BJ (cell line): ENCODE measurements around the gene ANAPC10. TPM values are rescaled to one million over a fixed set of nuclear protein-coding genes. Genes with fewer than 3 reads are reported as not detected.

Experiments used
- CTCF ChIA-PET: fragments of 350-600 bp; formaldehyde crosslinking; extraction: SDS; loops from one replicate; lab custom pipeline; 2021; ENCODE audit warnings: antibody characterized with exemption, inconsistent platforms; lab: Yijun Ruan, JAX
- POLR2A ChIA-PET: fragments of 300-600 bp; sonication (Branson Sonifier 250); formaldehyde crosslinking; extraction: SDS; loops from one replicate; lab custom pipeline; 2021; ENCODE audit warnings: antibody characterized with exemption; lab: Charles Lee
- DNase-seq: peaks from one replicate; pipeline ENCODE4 v3.0.0-alpha.2; 2011; ENCODE audit warnings: low read depth
- H3K27me3 ChIP-seq: 2 replicates; pipeline ENCODE4 v1.6.0; 2011; ENCODE audit warnings: low read length; ENCODE audit not compliant: control insufficient read depth, insufficient read depth
- H3K36me3 ChIP-seq: 2 replicates; pipeline ENCODE4 v1.5.1; 2011; ENCODE audit warnings: low read length; ENCODE audit not compliant: control insufficient read depth, insufficient read depth
- H3K4me3 ChIP-seq: 2 replicates; pipeline ENCODE4 v1.5.1; 2011; ENCODE audit warnings: low read depth, mild to moderate bottlenecking, control low read depth, low read length
- polyA plus RNA-seq: library from polyadenylated mRNA; depleted of rRNA; stranded (reverse); fragments of >200 nt; gene quantifications from 2 replicates; pipeline ENCODE4 v1.2.3, GENCODE V29; 2011
- TF ChIP-seq, protein P1 (sequence below): IDR thresholded peaks from 2 replicates; pipeline ENCODE4 v1.5.1; 2011; ENCODE audit warnings: low read depth, mild to moderate bottlenecking, control low read depth, inconsistent platforms, low read length, moderate library complexity; ENCODE audit not compliant: insufficient read depth

Gene ANAPC10
- polyA plus RNA-seq, 1 experiment, result 10.3 TPM

DNA sequence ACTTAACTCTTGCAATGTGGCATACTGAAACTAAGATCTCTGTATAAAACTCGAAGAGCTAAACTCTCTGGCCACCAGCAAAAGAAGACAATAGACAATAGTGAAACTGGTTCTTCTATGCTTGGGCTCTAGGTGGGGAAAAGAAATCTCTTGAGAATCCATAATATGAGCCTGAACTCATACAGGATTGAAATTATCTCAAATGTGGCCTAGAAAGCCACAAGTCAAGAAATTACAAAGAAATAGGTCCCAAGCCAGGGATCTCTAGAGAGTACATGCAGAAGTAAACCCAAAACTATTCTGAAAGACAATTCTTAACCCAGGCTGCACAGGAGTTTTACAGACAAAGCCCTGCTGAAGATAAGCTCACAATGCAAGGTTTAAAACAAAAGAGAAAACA, 127.4 kb downstream of the ANAPC10 start:
- CTCF ChIA-PET, result no interaction called here
- POLR2A ChIA-PET, result no interaction called here
- Histone ChIP-seq H3K27me3 (no peaks in the 10 kb centered on the region), H3K36me3 (no peaks in the 10 kb centered on the region), H3K4me3 (no peak overlapping the region)
- TF ChIP-seq, protein P1, sequence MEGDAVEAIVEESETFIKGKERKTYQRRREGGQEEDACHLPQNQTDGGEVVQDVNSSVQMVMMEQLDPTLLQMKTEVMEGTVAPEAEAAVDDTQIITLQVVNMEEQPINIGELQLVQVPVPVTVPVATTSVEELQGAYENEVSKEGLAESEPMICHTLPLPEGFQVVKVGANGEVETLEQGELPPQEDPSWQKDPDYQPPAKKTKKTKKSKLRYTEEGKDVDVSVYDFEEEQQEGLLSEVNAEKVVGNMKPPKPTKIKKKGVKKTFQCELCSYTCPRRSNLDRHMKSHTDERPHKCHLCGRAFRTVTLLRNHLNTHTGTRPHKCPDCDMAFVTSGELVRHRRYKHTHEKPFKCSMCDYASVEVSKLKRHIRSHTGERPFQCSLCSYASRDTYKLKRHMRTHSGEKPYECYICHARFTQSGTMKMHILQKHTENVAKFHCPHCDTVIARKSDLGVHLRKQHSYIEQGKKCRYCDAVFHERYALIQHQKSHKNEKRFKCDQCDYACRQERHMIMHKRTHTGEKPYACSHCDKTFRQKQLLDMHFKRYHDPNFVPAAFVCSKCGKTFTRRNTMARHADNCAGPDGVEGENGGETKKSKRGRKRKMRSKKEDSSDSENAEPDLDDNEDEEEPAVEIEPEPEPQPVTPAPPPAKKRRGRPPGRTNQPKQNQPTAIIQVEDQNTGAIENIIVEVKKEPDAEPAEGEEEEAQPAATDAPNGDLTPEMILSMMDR, result no peak
- no peak for DNase-seq

DNA sequence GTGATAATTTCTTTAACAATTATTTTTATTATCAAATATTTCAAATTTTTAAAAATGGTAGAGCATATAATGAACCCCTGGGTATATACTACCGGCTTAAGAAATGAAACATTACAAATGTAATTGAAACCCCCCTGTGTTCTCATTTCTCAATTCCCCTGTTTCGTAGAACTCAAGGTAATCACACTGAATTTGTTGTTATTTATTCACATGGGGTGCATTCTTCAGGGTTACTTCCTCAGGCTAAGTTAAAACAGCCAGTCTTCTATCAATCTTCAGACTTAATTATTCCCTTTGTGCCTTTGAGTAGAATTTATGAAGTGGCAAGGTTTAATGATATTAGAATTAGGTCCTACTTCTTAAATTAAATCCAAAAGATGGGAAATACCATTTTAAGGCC, 128.2 kb downstream of the ANAPC10 start:
- POLR2A ChIA-PET, result no interaction called here
- no peak for DNase-seq
- Histone ChIP-seq H3K4me3 (no peak overlapping the region), H3K36me3 (no peaks in the 10 kb centered on the region), H3K27me3 (no peaks in the 10 kb centered on the region)
- TF ChIP-seq, protein P1, result no peak
- CTCF ChIA-PET, result no interaction called here

DNA sequence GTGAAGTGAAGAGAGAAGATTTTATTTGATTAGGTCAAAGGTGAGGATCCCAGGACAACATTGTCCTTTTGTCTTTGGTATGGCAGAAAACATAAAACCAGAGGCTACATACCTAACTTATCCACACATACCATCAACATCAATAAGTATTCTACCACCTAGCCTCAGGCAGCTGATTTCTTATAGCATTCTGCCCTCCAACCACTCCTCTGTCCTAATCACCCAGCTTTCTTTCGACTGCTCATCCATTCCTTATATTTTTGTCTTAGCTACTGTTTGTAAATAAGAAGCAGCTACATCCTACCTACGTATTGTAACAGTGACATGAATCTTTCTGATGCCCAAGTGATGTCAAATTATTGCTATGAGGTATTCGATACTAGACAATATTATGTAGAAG, 129.4 kb downstream of the ANAPC10 start:
- no peak overlapping the region for H3K4me3 ChIP-seq
- TF ChIP-seq, protein P1, result no peak
- no peaks in the 10 kb centered on the region for H3K36me3 ChIP-seq
- H3K27me3 ChIP-seq, result no peaks in the 10 kb centered on the region
- DNase-seq, result no peak
- CTCF ChIA-PET, result no interaction called here
- POLR2A ChIA-PET, result no interaction called here

DNA sequence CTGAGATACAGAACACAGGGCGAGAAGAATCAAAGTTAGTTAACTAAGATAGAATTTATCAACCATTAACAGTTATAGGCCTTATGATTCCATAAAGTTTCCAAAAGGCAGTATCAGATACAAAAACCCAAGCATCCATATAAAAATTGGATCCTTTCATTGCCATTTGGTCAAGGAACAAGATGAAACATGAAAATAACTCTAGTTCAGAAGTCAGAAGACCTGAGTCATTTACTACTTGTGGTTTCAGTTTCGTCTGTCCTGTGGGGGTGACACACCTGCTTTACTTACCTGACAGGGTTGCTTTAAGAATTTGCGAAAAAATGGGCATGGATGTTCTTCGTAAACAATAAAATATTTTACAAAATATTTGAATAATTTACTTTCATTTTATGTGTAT, 130.8 kb downstream of the ANAPC10 start:
- TF ChIP-seq, protein P1, result no peak
- CTCF ChIA-PET, result interaction anchor here (0.7 kb wide), 1 partner anchor 22 kb away, joined by 3 read pairs; no protein-coding TSS in a partner anchor
- Histone ChIP-seq H3K36me3 (no peaks in the 10 kb centered on the region), H3K27me3 (no peaks in the 10 kb centered on the region), H3K4me3 (no peak overlapping the region)
- DNase-seq, result no peak
- POLR2A ChIA-PET, result no interaction called here

DNA sequence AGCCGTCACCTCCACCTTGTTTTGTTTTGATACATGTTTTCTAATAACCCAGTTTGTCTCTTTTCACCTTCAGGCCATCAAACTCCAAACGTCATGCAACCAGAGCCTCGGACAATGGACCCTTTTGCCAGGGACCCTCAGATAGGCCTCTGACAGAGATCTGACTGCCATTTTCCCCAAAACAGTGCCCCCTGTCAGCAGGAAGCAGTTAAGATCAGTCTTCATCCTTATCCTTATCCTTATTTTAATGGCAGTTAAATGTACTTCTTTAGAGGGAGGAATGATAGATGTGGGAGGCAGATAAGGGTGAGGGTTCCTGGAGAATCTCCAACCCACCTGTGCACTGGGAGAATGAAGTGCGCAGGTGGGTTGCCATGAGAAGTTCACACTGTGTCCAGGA, 135.7 kb downstream of the ANAPC10 start:
- no peak for DNase-seq
- ChIA-PET CTCF (no interaction called here), POLR2A (no interaction called here)
- Histone ChIP-seq H3K4me3 (no peak overlapping the region), H3K36me3 (no peaks in the 10 kb centered on the region), H3K27me3 (no peaks in the 10 kb centered on the region)
- TF ChIP-seq, protein P1, result no peak
